22Rv1 (cell line): Measurements from ENCODE around the gene PCSK6.
"Not testable (repeated sequence)": the region's sequence is repeated elsewhere in the genome, so short reads cannot be mapped to it uniquely, and the experiment has no call there.

Experiments
- H3K27ac ChIP-seq: fragments of 450-650 bp; 2 replicates; pipeline ENCODE4 v1.5.1; 2017
- CTCF ChIP-seq: fragments of 450-650 bp; IDR thresholded peaks from 2 replicates; pipeline ENCODE4 v1.5.1; 2017; ENCODE audit warnings: mild to moderate bottlenecking
- ZFX ChIP-seq: fragments of 450-650 bp; IDR thresholded peaks from 2 replicates; pipeline ENCODE4 v1.6.1; 2017; ENCODE audit warnings: antibody characterized with exemption, borderline replicate concordance

The PCSK6 gene

DNA sequence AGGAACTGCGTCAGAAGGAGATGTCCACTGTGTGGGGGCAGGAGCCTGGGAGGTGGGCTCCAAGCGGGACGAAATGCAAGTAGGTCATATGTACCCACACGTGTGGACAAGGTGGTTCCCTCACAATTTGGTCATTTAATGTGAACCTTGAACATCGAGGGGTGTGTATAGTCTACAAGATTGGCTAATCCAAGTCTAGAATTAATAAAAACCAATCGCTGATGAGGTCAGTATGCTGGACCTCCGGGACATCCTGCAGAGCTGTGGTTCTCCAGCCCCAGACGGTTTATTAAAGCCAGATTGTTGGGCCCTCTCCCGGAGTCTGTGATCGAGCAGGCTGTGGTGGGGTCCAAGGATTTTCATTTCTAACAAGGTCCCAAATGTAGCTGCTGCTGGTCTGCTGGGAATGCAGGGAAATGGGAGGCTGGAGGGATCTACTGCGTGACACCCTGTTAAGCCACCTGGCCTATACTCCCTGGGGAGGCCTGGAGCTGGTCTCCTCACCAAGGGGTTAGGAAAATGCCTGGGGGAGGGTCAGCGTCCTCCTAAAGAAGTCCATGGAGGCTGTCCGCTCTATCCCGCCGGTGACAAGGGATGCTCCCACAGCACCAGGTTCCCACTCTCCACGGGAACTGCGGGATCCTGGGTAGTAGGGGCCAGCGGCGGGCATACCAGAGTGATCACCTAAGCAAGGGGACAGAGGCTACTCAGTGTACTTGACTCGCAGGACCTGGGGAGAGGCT is 25.1 kb downstream of the PCSK6 start:
- H3K27ac ChIP-seq = no peak overlapping the region
- TF ChIP-seq CTCF = no peak
- TF ChIP-seq ZFX = no peak

GRCh38 chr15:101463696-101464095 is 25.8 kb downstream of the PCSK6 start:
- not testable (repeated sequence) for H3K27ac ChIP-seq

DNA sequence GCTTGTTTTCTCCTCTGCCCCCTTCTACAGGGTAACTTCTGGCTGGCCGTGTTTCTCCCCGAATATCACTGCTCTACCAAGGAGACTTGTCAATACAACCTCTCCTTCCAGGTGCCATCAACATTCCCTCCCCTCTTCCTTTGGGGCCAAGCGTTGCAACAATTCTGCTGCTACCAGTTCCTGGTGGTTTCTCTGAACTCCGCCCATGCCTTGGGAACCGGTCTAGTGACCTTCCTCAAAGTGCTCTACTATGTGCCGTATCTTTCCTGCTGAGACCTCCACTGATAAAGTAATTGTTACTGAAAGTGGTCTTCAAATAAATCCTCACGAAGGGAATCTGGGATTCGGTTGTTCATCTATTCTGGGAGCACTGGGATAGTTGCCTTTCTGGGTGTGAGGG is 26.2 kb downstream of the PCSK6 start:
- TF ChIP-seq ZFX (no peak), CTCF (no peak)

GRCh38 chr15:101461097-101461496 is 28.4 kb downstream of the PCSK6 start:
- TF ChIP-seq ZFX = no peak
- no peak for TF ChIP-seq CTCF
- H3K27ac ChIP-seq = no peak overlapping the region

More for the DNA sequence above, 26.2 kb downstream of the PCSK6 start:
- no peak overlapping the region for H3K27ac ChIP-seq

- no peak overlapping the region for H3K27ac ChIP-seq
- TF ChIP-seq ZFX = no peak
- TF ChIP-seq CTCF = no peak
These were observed 29.8 kb downstream of the PCSK6 start for GRCh38 chr15:101459579-101460300.

DNA sequence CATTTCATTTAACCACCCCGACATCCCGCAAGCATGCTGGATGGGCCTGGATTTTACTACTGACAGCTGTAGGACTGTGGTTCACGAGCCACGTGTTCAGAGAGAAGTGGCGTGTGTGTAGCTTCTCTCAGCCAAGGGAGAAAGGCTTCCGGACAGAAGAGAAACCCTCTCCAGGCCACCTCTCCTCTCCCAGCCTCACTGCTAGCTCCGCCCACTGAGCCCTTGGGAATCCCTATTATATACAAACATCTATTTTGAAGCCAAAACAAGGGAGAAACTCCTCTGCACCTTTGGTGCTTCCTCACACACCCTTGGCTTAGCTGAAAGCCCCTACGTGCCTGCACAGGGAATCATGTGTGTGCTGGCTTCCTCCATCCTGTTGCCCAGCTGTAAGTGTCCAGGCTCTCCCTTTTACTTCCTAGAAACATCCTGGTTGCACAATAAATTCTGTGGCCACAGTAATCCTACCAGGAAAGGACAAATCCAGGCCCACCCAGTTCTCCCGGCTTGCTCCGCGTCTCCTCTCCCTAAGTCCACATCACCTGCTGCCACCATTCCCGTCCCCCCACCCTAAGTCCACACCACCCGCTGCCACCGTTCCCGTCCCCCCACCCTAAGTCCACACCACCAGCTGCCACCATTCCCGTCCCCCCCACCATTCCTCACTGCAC is 30.5 kb downstream of the PCSK6 start:
- H3K27ac ChIP-seq = no peak overlapping the region

GRCh38 chr15:101458158-101458900 is 31.2 kb downstream of the PCSK6 start:
- TF ChIP-seq CTCF = no peak
- no peak for TF ChIP-seq ZFX

More for the DNA sequence above, 30.5 kb downstream of the PCSK6 start:
- no peak for TF ChIP-seq ZFX

More at GRCh38 chr15:101458158-101458900, 31.2 kb downstream of the PCSK6 start:
- H3K27ac ChIP-seq = no peak overlapping the region
